Stimulated activated CD8-positive, alpha-beta memory T cell treated with anti-CD3 and anti-CD28 coated beads, Interleukin-4, amount 100 ng/mL, for 48 hours (primary cell): ENCODE measurements around the gene FAM72B.
A peak's percentile ranks its signal among the peaks of the same experiment; 100 is the strongest.
"Not testable (repeated sequence)": the region's sequence is repeated elsewhere in the genome, so short reads cannot be mapped to it uniquely, and the experiment has no call there.

Source experiments
- DNase-seq: peaks from one replicate; pipeline ENCODE4 v3.0.0-alpha.2; 2020

The FAM72B gene

GRCh38 chr1:121184290-121185127 lies at the start of gene FAM72B, which contains the start of gene SRGAP2C:
FAM72B (minus strand) TSS chr1:121184340; CDS start chr1:121183489, 851 bp downstream.
SRGAP2C (plus strand) TSS chr1:121184975; CDS start chr1:121187447, 2,472 bp downstream.
- peak; percentile 87 for DNase-seq

DNA sequence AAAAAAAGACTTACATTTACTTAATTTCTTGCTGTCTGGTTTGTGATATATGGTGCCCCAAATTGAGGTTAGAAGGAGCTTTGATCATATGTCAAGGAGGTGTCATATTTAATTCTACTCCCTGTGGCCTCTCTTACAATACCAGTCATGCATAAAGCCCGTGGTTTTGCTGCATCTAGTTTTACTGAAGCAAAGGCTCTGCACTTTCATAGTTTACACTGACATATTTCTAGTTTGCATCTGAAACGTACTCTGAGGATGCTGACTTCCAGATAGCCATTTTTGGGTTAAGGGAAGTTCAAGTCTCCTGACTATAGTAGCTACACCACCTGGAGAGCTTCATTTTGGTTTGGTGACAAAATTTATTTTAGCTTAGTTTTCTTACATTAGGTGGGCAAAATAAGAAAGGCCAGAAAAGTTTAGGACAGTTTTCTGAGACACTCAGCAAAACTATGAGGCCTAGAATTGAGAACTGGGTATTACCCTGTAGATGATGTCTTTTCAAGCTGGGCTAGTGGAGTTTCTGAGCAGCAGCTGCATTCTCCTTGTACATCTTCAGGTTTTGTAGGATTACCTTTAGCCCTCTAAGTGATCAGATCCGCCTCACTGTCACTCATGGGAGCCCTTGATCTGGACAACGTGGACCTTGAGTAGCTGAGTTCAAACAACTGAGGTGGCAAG lies 48.4 kb upstream of the FAM72B start:
- DNase-seq: not testable (repeated sequence)

DNA sequence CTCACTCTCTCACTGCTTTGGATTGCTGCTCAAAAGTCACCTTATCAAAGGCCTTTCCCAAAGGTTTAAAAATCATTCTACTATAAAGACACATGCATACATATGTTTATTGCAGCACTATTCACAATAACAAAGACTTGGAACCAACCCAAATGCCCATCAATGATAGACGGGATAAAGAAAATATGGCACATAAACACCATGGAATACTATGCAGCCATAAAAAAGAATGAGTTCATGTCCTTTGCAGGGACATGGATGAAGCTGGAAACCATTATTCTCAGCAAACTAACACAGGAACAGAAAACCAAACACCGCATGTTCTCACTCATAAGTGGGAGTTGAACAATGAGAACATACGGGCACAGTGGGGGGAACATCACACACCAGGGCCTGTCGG lies 46.5 kb upstream of the FAM72B start:
- not testable (repeated sequence) for DNase-seq

- DNase-seq: not testable (repeated sequence)
These were observed 43.6 kb upstream of the FAM72B start for GRCh38 chr1:121227544-121228330.

DNA sequence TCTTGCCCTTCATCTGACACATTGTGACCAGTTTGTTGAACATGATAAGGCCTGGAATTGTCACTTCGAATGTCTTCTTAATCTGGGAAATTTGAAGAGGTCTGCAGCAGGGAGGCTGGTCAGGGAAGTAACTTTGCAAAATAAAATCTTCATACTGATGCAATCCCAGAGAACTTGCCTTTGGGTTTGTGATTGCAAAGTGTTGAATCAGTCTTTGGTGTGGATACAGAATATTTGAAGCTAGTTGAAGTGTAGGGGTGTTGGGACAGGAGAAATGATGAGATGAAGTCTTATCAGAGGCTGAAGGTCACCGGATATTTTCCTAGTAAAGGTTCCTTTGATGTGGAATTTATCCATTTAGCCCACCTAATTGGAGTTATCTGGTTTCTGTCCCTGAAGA lies 42.8 kb upstream of the FAM72B start:
- not testable (repeated sequence) for DNase-seq

DNA sequence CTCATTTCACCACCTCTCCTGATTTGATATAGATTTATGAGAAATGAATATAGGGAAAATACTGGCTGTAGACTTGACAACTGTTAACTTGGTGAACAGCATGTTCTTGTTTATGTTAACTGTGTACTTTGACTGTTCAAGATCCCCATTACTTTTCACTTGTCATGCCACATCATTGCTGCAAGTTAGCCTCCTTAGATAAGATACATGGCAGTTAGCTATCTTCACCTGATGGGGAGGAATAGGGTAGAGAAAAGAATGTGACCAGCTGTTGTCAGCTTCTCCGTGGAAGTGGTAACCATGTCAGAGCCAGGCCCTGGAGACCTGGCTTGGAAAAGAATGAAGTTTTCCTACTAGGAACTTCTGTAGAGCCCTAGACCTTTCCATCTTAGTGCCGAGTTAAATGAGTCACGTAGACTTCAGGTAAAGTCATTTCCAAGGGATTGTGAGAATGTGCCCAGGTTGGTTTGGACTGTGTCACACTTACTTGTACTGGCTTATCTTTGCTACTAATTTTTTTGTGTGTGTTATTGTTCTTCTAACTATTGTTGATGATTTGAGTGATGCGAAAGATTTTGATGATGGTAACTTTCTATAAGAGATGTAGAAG lies 42.3 kb upstream of the FAM72B start:
- DNase-seq: not testable (repeated sequence)

DNA sequence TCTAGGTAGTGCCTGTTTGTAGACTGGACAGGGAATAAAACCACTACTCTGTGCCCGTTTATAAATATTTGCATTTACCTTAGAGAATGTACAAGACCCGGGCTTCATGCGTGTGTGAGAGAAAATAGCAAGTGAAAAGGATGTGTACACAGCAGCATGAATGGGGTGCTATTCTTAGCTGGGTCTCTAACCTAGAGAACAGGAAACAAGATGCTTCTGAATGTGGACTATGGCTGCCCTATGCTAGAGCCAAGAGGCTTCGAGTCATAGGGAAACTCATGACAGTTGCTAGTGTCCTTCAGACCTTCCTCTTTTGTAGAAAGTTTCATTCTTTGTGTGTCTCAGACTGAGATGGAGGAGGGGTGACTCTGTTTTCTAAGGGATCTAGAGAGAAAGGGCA lies 40.6 kb upstream of the FAM72B start:
- not testable (repeated sequence) for DNase-seq

DNA sequence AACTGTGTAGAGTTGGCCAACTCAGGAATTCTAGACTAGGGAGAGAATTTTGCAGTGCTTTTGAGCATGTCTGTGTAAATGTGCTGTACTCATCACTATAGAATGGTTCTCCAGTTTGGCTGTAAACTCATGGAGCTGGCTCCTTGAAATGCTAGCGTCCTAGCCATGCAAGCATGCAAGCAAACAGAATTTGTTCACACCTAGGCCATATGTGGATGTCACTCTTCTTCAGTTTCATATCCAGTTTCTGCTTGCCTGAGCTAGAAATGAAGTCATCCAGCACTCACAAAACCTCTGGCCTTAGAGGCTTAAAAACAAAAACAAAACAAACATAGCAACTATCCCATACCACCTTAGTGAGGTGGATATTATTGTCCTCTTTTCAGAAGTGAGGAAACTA lies 37.6 kb upstream of the FAM72B start:
- not testable (repeated sequence) for DNase-seq

DNA sequence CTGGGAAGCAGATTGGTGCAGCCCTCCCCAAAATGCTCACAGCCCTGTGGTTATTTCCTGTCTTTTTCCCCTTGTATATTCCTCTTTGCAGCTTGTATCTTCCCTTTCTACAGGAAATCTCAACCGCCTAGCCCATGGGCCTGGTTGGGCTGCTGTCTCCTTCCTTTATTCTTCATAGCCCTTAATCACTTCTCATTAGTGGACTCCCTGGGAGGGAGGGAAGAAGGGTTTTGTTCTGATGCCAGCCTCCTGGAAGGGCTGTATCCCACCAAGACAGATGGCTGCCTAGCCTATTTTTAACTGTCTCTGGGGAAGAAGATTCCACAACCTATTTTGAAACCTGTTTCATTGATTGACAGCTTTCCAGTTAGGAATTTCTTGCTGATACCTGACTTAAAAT lies 32.5 kb upstream of the FAM72B start:
- DNase-seq: not testable (repeated sequence)

DNA sequence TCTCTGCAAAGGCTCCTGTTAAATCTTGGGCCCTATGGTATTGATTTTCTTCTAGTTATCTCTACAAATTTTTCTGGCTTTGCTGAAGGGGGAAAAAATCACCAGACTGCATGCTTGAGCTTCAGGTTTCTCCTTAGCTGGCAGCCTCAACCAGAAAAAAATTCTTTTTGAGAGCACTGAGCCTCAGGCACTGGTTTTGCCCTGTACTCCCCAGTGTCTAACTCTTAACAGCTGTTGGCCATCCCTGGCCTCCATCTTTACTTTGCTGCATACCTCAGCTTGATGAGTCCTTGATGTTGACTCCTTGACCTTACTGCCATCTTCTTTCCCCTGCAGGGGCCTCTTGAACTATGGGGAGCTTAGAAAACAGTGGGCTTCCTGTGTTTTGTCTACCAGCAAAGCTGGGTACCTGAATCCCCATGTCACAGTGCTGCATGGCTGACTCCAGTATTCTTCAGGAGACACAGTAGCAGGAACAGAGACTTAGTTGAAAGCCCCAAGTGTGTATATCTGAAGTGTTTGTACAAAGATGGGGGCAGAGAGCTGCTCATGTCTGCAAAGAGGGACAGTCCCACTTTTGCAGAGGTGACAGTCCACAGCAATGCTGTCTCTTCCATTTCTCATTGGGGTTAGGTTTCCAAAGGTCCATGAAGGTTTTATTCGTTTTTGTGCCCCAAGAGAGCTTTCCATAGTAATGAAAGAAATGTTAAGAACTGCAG lies 31.7 kb upstream of the FAM72B start:
- not testable (repeated sequence) for DNase-seq

DNA sequence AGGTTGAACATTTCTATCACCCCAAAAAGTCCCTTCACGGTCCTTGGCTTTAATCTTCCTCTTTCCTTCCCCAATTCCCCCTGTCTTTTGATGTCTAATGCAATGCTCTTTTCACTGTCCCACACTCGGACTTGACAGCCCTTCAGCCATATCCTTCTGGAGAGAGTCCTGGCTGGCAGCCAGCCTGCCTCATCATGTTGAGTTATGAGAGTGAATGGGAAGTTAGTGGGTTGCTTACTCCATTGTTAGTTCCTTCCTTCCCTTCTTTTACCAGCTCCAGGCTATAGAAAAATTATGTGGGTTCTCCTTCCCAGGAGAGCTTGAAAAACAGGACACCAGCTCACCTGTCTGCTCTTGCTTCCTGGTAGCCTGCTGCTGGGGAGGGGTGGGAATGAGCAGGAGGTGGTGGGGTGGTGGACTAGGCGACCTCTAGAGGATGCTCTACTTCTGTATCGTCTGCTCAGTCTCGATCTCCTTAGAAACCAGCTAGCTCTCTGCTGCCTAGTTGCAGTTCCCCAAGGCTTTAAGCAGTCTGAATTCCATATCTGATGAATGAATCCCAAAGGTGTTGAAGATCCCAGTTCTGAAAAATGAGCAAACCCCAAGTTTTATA lies 30.5 kb upstream of the FAM72B start:
- DNase-seq: not testable (repeated sequence)

DNA sequence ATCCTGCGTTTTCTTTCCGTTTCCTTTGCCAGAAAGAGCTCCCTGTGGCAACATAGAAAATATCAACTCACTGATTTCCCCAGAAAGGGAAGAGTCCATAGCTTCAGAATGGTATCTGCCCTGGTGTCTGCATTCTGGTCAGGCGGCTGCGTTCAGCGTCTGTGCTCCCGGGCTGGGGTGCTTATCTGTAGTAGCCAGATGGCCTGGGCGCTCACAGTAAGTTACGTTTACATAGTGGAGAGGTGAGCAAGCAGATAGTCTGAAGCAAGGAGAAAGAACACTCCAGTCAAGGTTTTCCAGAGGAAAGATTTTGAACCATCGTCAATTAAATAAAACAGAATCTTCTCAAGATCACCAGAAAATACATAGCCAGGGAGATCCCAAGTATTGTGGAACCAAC lies 29.4 kb upstream of the FAM72B start:
- not testable (repeated sequence) for DNase-seq

DNA sequence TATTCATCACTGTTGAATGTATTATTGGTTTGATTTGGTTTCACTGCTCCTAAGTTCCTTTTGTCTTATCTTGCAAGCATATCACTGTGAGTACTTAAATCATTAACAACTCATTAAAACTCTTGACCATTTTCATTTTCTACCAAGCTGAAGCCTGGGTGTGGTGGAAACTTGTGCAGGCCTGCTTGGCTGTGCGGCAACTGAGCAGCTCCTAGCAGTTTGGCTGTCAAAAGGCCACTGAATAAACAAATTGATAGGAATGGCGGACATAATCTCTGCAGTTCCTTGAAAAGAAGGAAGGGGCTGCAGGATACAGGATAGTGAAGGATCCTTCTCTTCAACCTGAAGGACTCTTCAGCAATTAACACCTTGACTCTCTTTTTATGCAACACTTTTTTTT lies 26.6 kb upstream of the FAM72B start:
- not testable (repeated sequence) for DNase-seq

- not testable (repeated sequence) for DNase-seq
These were observed 24.2 kb upstream of the FAM72B start for GRCh38 chr1:121208375-121208774.

DNA sequence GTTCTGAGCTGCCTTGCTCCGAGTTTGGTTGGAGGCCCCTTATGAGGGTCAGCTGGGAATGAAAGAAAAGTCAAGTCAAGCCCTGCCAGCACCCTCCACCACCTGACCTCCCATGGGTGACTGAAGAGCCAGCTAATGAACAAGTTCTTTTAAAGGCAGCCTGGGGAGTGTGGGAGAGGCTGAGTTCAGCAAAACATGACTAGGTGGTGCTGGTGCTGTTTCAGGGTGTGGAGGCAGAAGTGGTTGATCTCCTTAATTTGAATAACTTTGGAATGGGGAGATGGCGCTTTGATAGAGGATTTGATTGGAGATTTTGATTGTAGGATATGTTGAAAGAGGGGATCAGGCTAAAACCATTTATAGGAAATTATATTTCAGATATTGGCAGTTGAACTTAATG lies 23.2 kb upstream of the FAM72B start:
- DNase-seq: not testable (repeated sequence)

DNA sequence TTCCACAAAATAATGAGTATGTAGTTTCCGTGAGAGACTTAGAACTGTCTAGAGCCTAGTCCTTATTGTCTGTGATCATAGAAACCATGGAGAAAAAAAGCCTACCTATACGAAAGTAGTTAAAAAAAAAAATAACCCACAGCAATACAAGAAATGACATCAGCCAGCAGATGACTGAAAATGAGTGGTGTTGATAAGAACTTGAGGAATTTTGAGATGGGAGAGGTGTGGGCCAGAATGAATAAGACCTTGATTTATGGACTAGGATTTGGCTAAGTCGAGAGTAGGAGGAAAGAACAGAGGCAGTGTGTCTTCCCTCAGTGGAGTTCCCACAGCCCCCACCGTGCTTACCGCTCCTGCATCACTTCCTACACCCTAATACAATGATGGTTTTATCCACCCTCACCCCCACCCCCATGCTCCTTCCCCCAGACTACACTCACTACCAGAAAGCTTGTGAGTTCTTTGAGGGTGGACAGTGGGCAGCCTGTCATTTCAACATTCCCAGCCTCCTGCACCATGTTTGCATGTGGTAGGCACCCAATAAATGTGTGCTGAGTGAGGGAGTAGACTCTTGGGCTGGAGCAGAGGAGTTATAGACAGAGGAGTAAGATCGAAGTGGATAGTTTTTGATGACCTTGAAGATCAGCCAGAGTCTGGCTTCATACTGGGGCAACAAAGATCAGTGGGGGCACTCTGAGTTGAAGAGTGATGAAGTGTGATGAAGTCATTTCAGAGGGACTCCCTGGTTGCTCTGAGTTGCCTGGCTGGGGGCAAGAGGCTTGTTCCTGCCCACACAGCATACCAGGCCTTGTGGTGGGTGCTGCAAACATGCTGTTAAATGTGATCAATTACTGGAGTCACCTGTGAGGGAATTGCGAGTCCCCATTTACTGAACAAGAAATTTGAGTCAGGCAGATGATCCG lies 21.9 kb upstream of the FAM72B start:
- DNase-seq: peak; percentile 22

DNA sequence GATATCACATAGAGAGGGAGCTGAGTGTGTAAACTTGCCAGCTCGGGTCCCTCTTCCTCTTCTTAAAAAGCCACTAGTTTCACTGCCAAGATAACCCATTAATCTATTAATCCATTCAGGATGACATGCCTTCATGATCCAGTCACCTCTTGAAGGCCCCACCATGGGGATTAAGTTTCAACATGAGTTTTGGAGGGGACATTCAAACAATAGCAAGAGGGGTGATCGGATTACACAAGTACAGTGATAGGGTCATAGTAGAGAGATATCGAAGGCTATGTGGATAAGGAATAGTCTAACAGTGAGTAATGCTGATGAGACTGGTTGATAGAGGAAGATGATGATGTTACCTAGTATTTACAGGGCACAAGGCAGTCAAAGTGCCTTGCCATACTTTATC lies 18.8 kb upstream of the FAM72B start:
- not testable (repeated sequence) for DNase-seq

DNA sequence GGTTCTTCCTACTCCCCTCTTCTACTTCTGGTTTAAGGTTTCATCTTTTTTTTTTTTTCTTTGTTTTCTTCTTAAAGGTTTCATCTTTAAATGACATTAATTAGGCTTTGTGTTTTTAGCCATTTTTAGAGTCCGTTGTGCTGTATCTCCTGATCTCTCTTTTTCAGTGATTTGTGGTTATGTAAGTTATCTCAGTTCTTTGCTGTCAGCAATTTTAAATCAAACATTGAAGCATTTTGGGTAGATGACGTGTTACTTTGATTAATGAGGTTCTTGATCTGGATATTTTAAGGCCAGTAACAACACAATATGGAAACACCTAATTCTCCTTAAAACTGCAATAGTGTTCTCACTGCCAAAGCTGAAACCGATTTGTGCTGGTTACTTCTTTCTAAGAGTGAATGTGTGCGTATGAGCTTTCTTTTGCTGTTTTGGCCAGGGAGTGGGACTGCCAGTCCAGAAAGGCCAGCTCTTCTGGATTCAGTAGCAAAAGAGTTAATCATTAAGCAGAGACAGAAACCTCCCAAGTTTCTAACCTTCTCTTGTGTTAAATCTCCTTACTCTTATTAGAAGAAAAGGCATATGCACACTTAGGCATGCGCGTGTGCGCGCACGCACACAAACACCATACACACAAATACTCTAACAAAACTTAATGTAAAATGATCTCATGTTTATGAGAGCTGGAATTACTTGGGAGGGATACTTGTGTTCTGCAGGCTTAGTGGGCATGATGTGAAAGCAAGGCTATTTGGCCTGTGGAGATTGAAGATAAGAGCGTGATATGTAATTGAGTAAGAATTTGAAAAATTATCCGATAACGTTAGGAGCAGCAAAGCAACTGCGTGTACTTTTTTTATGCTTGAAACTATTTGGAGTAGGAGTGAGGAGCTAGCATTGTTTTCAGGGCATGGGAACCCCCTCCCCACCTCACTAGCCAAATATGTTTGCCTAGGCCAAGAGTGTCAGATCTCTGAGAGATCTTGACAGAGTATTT lies 17.1 kb upstream of the FAM72B start:
- not testable (repeated sequence) for DNase-seq

GRCh38 chr1:121200232-121200631 lies 16.1 kb upstream of the FAM72B start:
- DNase-seq: not testable (repeated sequence)
